HG02610 (cell line): ENCODE data around the gene SHISA7.
"Not testable (repeated sequence)": the region's sequence is repeated elsewhere in the genome, so short reads cannot be mapped to it uniquely, and the experiment has no call there.

Source experiments
- ATAC-seq: cut with Tn5 transposase; IDR thresholded peaks from one replicate; pipeline ENCODE4 v1.9.1; 2021; ENCODE audit warnings: mild to moderate bottlenecking, moderate library complexity; ENCODE audit not compliant: unreplicated experiment

SHISA7 gene

GRCh38 chr19:55421281-55421680, 21.8 kb downstream of the SHISA7 start:
- ATAC-seq = not testable (repeated sequence)

GRCh38 chr19:55419624-55420236, 23.4 kb downstream of the SHISA7 start:
- no peak for ATAC-seq

- no peak for ATAC-seq
Observed at GRCh38 chr19:55419103-55419502, 24.0 kb downstream of the SHISA7 start.

GRCh38 chr19:55418185-55418584, 24.9 kb downstream of the SHISA7 start:
- ATAC-seq = no peak

- ATAC-seq = no peak
Observed at GRCh38 chr19:55410168-55410567, 32.9 kb downstream of the SHISA7 start.

GRCh38 chr19:55409179-55409578, 33.9 kb downstream of the SHISA7 start:
- ATAC-seq = not testable (repeated sequence)

GRCh38 chr19:55408533-55408872, 34.6 kb downstream of the SHISA7 start:
- no peak for ATAC-seq

- ATAC-seq = peak; percentile 88
Observed at GRCh38 chr19:55407800-55408532, 35.1 kb downstream of the SHISA7 start.

- ATAC-seq = peak; percentile 9
Observed at GRCh38 chr19:55407550-55407799, 35.6 kb downstream of the SHISA7 start, which contains the start of gene UBE2S. Gene UBE2S (minus strand): TSS chr19:55407788. CDS start chr19:55407589, 199 bp downstream.

- peak; percentile 1 for ATAC-seq
Observed at GRCh38 chr19:55406826-55407549, 36.1 kb downstream of the SHISA7 start.

- ATAC-seq = no peak
Observed at GRCh38 chr19:55406091-55406825, 36.8 kb downstream of the SHISA7 start.

- ATAC-seq = no peak
Observed at GRCh38 chr19:55405638-55406037, 37.5 kb downstream of the SHISA7 start.

GRCh38 chr19:55402509-55402908, 40.6 kb downstream of the SHISA7 start:
- ATAC-seq = no peak

GRCh38 chr19:55401390-55401789, 41.7 kb downstream of the SHISA7 start:
- ATAC-seq = not testable (repeated sequence)

- ATAC-seq = no peak
Observed at GRCh38 chr19:55400281-55401087, 42.6 kb downstream of the SHISA7 start.

GRCh38 chr19:55398200-55398925, 44.7 kb downstream of the SHISA7 start:
- no peak for ATAC-seq

GRCh38 chr19:55392820-55393761, 50.0 kb downstream of the SHISA7 start:
- ATAC-seq = no peak

- no peak for ATAC-seq
Observed at GRCh38 chr19:55391702-55392615, 51.1 kb downstream of the SHISA7 start.
